A673 (cell line): Measurements from ENCODE around the gene MAP9.

ENCODE experiments used
- CTCF ChIP-seq: fragments of 300-800, 200-600 bp; sonication (generic); conservative IDR thresholded peaks from 2 replicates; pipeline ENCODE4 v1.5.1; 2017; ENCODE audit warnings: low read depth, mild to moderate bottlenecking, antibody characterized with exemption, low read length, moderate library complexity, mixed read lengths
- EZH2 ChIP-seq: fragments of 200-600 bp; sonication (generic); IDR thresholded peaks from 2 replicates; pipeline ENCODE4 v1.6.1; 2017; ENCODE audit warnings: borderline replicate concordance, low read depth, mild to moderate bottlenecking, mixed read lengths, antibody characterized with exemption, low read length; ENCODE audit not compliant: poor library complexity, severe bottlenecking

GRCh38 chr4:155307731-155308277 lies 69.0 kb downstream of the MAP9 start:
- TF ChIP-seq CTCF (no peak), EZH2 (no peak)
